ENCODE measurements around the gene EDN1. TPM values are rescaled to one million over a fixed set of nuclear protein-coding genes. Genes with fewer than 3 reads are reported as not detected.
"Not testable (repeated sequence)": the region's sequence is repeated elsewhere in the genome, so short reads cannot be mapped to it uniquely, and the experiment has no call there.

Gene EDN1
- total RNA-seq, 2 donors from 2014 or later: 6.5 to 11.8 TPM

DNA sequence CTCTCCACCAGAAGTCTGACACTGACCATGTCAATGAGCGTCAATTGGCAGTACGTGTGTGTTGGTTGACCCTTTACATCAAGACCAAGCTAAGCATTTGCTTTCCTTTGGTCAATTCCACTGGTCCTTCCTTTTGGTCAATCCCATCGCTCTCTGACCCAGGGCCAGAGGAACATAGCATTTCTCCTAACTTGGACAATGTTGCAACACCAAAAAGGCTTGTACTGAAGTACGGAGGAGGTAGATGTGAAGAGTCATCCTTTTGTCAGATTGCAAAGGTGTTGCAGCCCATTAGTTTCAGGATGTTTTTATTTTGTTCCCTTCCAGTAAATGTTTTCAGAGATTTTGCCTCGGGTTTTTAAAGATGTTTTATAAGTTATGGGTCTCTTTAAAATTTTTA, 24.6 kb downstream of the EDN1 start:
- no peaks in the 10 kb centered on the region for H3K36me3 ChIP-seq
- H3K9me3 ChIP-seq: no peaks in the 10 kb centered on the region
- H3K4me1 ChIP-seq (ENCODE audit: control insufficient read depth in 1 of 2, low read depth in 2 of 2): peaks cover 3 to 24% of the 10 kb centered on the region in 2 donors
- H3K4me3 ChIP-seq: peak overlapping the region; percentile 51
- TF ChIP-seq, protein P1, sequence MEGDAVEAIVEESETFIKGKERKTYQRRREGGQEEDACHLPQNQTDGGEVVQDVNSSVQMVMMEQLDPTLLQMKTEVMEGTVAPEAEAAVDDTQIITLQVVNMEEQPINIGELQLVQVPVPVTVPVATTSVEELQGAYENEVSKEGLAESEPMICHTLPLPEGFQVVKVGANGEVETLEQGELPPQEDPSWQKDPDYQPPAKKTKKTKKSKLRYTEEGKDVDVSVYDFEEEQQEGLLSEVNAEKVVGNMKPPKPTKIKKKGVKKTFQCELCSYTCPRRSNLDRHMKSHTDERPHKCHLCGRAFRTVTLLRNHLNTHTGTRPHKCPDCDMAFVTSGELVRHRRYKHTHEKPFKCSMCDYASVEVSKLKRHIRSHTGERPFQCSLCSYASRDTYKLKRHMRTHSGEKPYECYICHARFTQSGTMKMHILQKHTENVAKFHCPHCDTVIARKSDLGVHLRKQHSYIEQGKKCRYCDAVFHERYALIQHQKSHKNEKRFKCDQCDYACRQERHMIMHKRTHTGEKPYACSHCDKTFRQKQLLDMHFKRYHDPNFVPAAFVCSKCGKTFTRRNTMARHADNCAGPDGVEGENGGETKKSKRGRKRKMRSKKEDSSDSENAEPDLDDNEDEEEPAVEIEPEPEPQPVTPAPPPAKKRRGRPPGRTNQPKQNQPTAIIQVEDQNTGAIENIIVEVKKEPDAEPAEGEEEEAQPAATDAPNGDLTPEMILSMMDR (IDR thresholded peaks at IDR 0.05): no peak
- H3K27me3 ChIP-seq (replicated peaks; ENCODE audit: insufficient read depth): no peaks in the 10 kb centered on the region
- no peak for DNase-seq (ENCODE audit: low spot score)
- ATAC-seq (ENCODE audit: insufficient number of reproducible peaks, low FRiP score, low read depth): no peak
- peak overlapping the region; percentile 71 to 73 for H3K27ac ChIP-seq

GRCh38 chr6:12315292-12316081, 25.3 kb downstream of the EDN1 start:
- DNase-seq (ENCODE audit: low spot score) (no peak), ATAC-seq (ENCODE audit: insufficient number of reproducible peaks, low FRiP score, low read depth) (no peak)
- H3K27ac ChIP-seq: peak overlapping the region in 1 of 2 donors; percentile 73
- H3K4me3 ChIP-seq: no peak overlapping the region
- H3K9me3 ChIP-seq: no peaks in the 10 kb centered on the region
- no peaks in the 10 kb centered on the region for H3K27me3 ChIP-seq (replicated peaks; ENCODE audit: insufficient read depth)
- no peaks in the 10 kb centered on the region for H3K36me3 ChIP-seq
- peaks cover 3 to 24% of the 10 kb centered on the region in 2 donors for H3K4me1 ChIP-seq (ENCODE audit: control insufficient read depth in 1 of 2, low read depth in 2 of 2)
- TF ChIP-seq, protein P1 (IDR thresholded peaks at IDR 0.05): no peak

- DNase-seq (ENCODE audit: low spot score) (no peak), ATAC-seq (ENCODE audit: insufficient number of reproducible peaks, low FRiP score, low read depth) (no peak)
- no peaks in the 10 kb centered on the region for H3K36me3 ChIP-seq
- no peaks in the 10 kb centered on the region for H3K27me3 ChIP-seq (replicated peaks; ENCODE audit: insufficient read depth)
- no peak overlapping the region for H3K4me3 ChIP-seq
- H3K27ac ChIP-seq: no peak overlapping the region
- H3K9me3 ChIP-seq: no peaks in the 10 kb centered on the region
- TF ChIP-seq, protein P1 (IDR thresholded peaks at IDR 0.05): no peak
- peaks cover 0 to 12% of the 10 kb centered on the region in 2 donors for H3K4me1 ChIP-seq (ENCODE audit: control insufficient read depth in 1 of 2, low read depth in 2 of 2)
Measured at GRCh38 chr6:12318749-12319148, 28.6 kb downstream of the EDN1 start.

DNA sequence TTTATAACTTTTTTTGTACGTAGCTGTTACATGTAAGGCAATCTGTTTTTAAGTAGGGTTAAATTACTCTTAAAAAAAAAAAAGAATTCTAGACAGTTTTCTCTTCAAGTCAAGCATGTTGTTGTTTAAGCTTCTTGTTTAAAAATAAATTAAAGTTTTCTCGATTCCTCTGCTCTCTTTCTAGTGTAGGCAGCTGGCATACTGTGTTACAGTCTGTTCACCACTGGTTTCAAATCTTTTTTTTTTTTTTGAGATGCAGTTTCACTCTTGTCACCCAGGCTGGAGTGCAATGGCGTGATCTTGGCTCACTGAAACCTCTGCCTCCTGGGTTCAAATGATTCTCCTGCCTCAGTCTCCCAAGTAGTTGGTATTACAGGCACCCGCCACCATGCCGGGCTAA, 29.9 kb downstream of the EDN1 start:
- H3K27me3 ChIP-seq (replicated peaks; ENCODE audit: insufficient read depth); H3K36me3 ChIP-seq; H3K4me1 ChIP-seq (ENCODE audit: control insufficient read depth in 1 of 2, low read depth in 2 of 2); ATAC-seq (ENCODE audit: insufficient number of reproducible peaks, low FRiP score, low read depth); H3K9me3 ChIP-seq; DNase-seq (ENCODE audit: low spot score); H3K27ac ChIP-seq; H3K4me3 ChIP-seq: not testable (repeated sequence)

DNA sequence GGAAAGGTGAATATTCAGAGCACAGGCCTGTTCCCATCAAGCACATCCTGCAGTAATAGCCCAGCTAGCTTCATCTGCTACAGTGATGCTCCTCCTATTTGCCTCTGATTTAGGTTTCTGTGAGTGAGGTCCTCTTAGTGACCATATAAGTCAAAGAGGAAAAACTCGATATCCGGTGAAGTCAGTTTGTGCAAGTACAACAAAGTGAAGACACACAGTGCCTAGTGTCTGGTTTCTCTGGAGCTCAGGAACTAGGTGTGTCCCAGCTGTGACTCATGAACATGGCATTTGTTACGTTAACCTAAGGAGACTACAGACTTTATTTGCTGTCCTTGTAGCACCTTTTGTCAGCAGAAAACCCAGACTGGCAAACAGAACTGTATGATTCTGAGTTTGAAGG, 33.9 kb downstream of the EDN1 start:
- Histone ChIP-seq H3K4me1 (ENCODE audit: control insufficient read depth in 1 of 2, low read depth in 2 of 2) (no peaks in the 10 kb centered on the region), H3K36me3 (no peaks in the 10 kb centered on the region), H3K9me3 (no peaks in the 10 kb centered on the region), H3K4me3 (no peak overlapping the region), H3K27ac (no peak overlapping the region), H3K27me3 (replicated peaks; ENCODE audit: insufficient read depth) (no peaks in the 10 kb centered on the region)
- TF ChIP-seq, protein P1 (IDR thresholded peaks at IDR 0.05): no peak
- DNase-seq (ENCODE audit: low spot score) (no peak), ATAC-seq (ENCODE audit: insufficient number of reproducible peaks, low FRiP score, low read depth) (no peak)

Data from thoracic aorta (tissue), 2 donors.